Adipocyte (in vitro differentiated cells): ENCODE measurements around the gene ITPA.
A peak's percentile ranks its signal among the peaks of the same experiment; 100 is the strongest.

Experiments used
- DNase-seq: peaks from one replicate; pipeline ENCODE4 v3.0.0-alpha.2; 2015; ENCODE audit warnings: low read depth
- H3K27me3 ChIP-seq: replicated peaks from 2 replicates; pipeline ENCODE4 v1.7.0; 2013; ENCODE audit warnings: mild to moderate bottlenecking, low read length, moderate library complexity; ENCODE audit not compliant: control insufficient read depth, insufficient read depth
- H3K36me3 ChIP-seq: 2 replicates; pipeline ENCODE4 v1.7.0; 2013; ENCODE audit warnings: low read length, mild to moderate bottlenecking, moderate library complexity; ENCODE audit not compliant: control insufficient read depth, insufficient read depth, severe bottlenecking
- H3K4me1 ChIP-seq: 2 replicates; pipeline ENCODE4 v1.7.0; 2013; ENCODE audit warnings: mild to moderate bottlenecking, low read length, moderate library complexity; ENCODE audit not compliant: control insufficient read depth, insufficient read depth
- H3K4me3 ChIP-seq: 2 replicates; pipeline ENCODE4 v1.7.0; 2013; ENCODE audit warnings: mild to moderate bottlenecking, low read length, moderate library complexity
- H3K9ac ChIP-seq: 2 replicates; pipeline ENCODE4 v1.7.0; 2013; ENCODE audit warnings: mild to moderate bottlenecking, low read length, moderate library complexity
- H3K9me3 ChIP-seq: 2 replicates; pipeline ENCODE4 v1.7.0; 2013; ENCODE audit warnings: mild to moderate bottlenecking, low read length, moderate library complexity; ENCODE audit not compliant: control insufficient read depth

The ITPA gene

GRCh38 chr20:3209257-3209945 lies at the start of gene ITPA:
ITPA (plus strand) TSS chr20:3209498; CDS start chr20:3209552, 54 bp downstream.
- peaks cover 18% of the 10 kb centered on the region for H3K4me1 ChIP-seq
- H3K9ac ChIP-seq = peak within 1 kb of the TSS; percentile 90
- peaks cover 13% of the 10 kb centered on the region for H3K36me3 ChIP-seq
- H3K27me3 ChIP-seq = no peaks in the 10 kb centered on the region
- H3K4me3 ChIP-seq = peak within 1 kb of the TSS; percentile 88
- peak; percentile 77 for DNase-seq
- no peaks in the 10 kb centered on the region for H3K9me3 ChIP-seq

- Histone ChIP-seq H3K4me3 (peak overlapping the region; percentile 98), H3K9me3 (no peaks in the 10 kb centered on the region), H3K9ac (peak overlapping the region; percentile 98), H3K4me1 (peaks cover 16% of the 10 kb centered on the region), H3K27me3 (no peaks in the 10 kb centered on the region), H3K36me3 (peaks cover 6% of the 10 kb centered on the region)
- DNase-seq = no peak
Observed at GRCh38 chr20:3160418-3160817, 48.9 kb upstream of the ITPA start.

GRCh38 chr20:3161316-3162079 lies 47.8 kb upstream of the ITPA start:
- Histone ChIP-seq H3K9me3 (no peaks in the 10 kb centered on the region), H3K4me1 (peaks cover 16% of the 10 kb centered on the region), H3K9ac (no peak overlapping the region), H3K36me3 (no peaks in the 10 kb centered on the region), H3K27me3 (no peaks in the 10 kb centered on the region), H3K4me3 (no peak overlapping the region)
- no peak for DNase-seq

- Histone ChIP-seq H3K9me3 (no peaks in the 10 kb centered on the region), H3K36me3 (no peaks in the 10 kb centered on the region), H3K27me3 (no peaks in the 10 kb centered on the region), H3K4me1 (peaks cover 12% of the 10 kb centered on the region), H3K4me3 (no peak overlapping the region), H3K9ac (no peak overlapping the region)
- DNase-seq = no peak
Observed at GRCh38 chr20:3162080-3162611, 47.2 kb upstream of the ITPA start.

GRCh38 chr20:3163099-3164042 lies 45.9 kb upstream of the ITPA start:
- no peaks in the 10 kb centered on the region for H3K27me3 ChIP-seq
- no peak overlapping the region for H3K9ac ChIP-seq
- H3K36me3 ChIP-seq = no peaks in the 10 kb centered on the region
- H3K9me3 ChIP-seq = no peaks in the 10 kb centered on the region
- H3K4me3 ChIP-seq = no peak overlapping the region
- no peak for DNase-seq
- peaks cover under 1% of the 10 kb centered on the region for H3K4me1 ChIP-seq

GRCh38 chr20:3164043-3164762 lies 45.1 kb upstream of the ITPA start:
- H3K27me3 ChIP-seq = no peaks in the 10 kb centered on the region
- no peaks in the 10 kb centered on the region for H3K9me3 ChIP-seq
- no peaks in the 10 kb centered on the region for H3K36me3 ChIP-seq
- DNase-seq = no peak
- no peaks in the 10 kb centered on the region for H3K4me1 ChIP-seq
- H3K9ac ChIP-seq = no peak overlapping the region
- no peak overlapping the region for H3K4me3 ChIP-seq

GRCh38 chr20:3164763-3165410 lies 44.4 kb upstream of the ITPA start:
- no peak overlapping the region for H3K4me3 ChIP-seq
- no peak for DNase-seq
- H3K36me3 ChIP-seq = no peaks in the 10 kb centered on the region
- H3K27me3 ChIP-seq = no peaks in the 10 kb centered on the region
- no peak overlapping the region for H3K9ac ChIP-seq
- H3K4me1 ChIP-seq = no peaks in the 10 kb centered on the region
- no peaks in the 10 kb centered on the region for H3K9me3 ChIP-seq

GRCh38 chr20:3165473-3166337 lies 43.6 kb upstream of the ITPA start:
- no peaks in the 10 kb centered on the region for H3K36me3 ChIP-seq
- no peak for DNase-seq
- no peak overlapping the region for H3K4me3 ChIP-seq

GRCh38 chr20:3166338-3166912 lies 42.9 kb upstream of the ITPA start:
- H3K36me3 ChIP-seq = no peaks in the 10 kb centered on the region
- H3K9ac ChIP-seq = no peak overlapping the region
- no peak for DNase-seq
- no peaks in the 10 kb centered on the region for H3K4me1 ChIP-seq
- no peaks in the 10 kb centered on the region for H3K27me3 ChIP-seq
- no peaks in the 10 kb centered on the region for H3K9me3 ChIP-seq
- no peak overlapping the region for H3K4me3 ChIP-seq

More at GRCh38 chr20:3165473-3166337, 43.6 kb upstream of the ITPA start:
- H3K27me3 ChIP-seq = no peaks in the 10 kb centered on the region
- H3K9me3 ChIP-seq = no peaks in the 10 kb centered on the region
- H3K9ac ChIP-seq = no peak overlapping the region
- no peaks in the 10 kb centered on the region for H3K4me1 ChIP-seq
